HFFc6 (cell line): ENCODE data around the gene RPL22L1. TPM values are rescaled to one million over a fixed set of nuclear protein-coding genes. Genes with fewer than 3 reads are reported as not detected.
A peak's percentile ranks its signal among the peaks of the same experiment; 100 is the strongest.

ENCODE experiments used
- DNase-seq: peaks from one replicate; pipeline ENCODE4 v3.0.0-alpha.2; 2018
- H3K27ac Mint-ChIP-seq: 2 replicates; pipeline ENCODE4 v1.8.0; 2020; ENCODE audit warnings: mild to moderate bottlenecking, mixed read lengths
- H3K27me3 Mint-ChIP-seq: 2 replicates; pipeline ENCODE4 v1.8.0; 2021; ENCODE audit warnings: mild to moderate bottlenecking, moderate library complexity, mixed read lengths; ENCODE audit not compliant: insufficient read depth
- H3K36me3 Mint-ChIP-seq: 2 replicates; pipeline ENCODE4 v1.8.0; 2021; ENCODE audit warnings: low read depth, mixed read lengths
- H3K4me1 Mint-ChIP-seq: 2 replicates; pipeline ENCODE4 v1.8.0; 2020; ENCODE audit warnings: low read depth, mixed read lengths
- H3K4me3 Mint-ChIP-seq: 2 replicates; pipeline ENCODE4 v1.8.0; 2020; ENCODE audit warnings: mild to moderate bottlenecking, moderate library complexity, mixed read lengths
- H3K9me3 Mint-ChIP-seq: 2 replicates; pipeline ENCODE4 v1.8.0; 2020; ENCODE audit warnings: mild to moderate bottlenecking, mixed read lengths
- CTCF ChIP-seq: fragments of 200-600 bp; sonication (generic); IDR thresholded peaks from 2 replicates; pipeline ENCODE4 v1.5.0; 2021; ENCODE audit warnings: antibody characterized with exemption, mild to moderate bottlenecking
- total RNA-seq, 6 experiments: library from RNA; stranded (reverse); fragmentation: NEBNext Ultra II Directional; extraction: Animal tissue kit (Norgen Biotek cat#: 25700); gene quantifications; 2 replicates in 1 of 6; 3 replicates in 5 of 6; pipeline ENCODE4 v1.2.3, GENCODE V29; 2021

Gene RPL22L1
- total RNA-seq, 6 experiments from 2014 or later: 145 to 211 (median 166) TPM

- Mint-ChIP-seq H3K4me3 (no peak overlapping the region), H3K4me1 (peaks cover 42% of the 10 kb centered on the region), H3K27ac (no peak overlapping the region), H3K9me3 (peaks cover 26% of the 10 kb centered on the region), H3K36me3 (peaks cover 19% of the 10 kb centered on the region; the same call in 1 of the 2 replicates), H3K27me3 (peaks cover 9% of the 10 kb centered on the region)
- TF ChIP-seq CTCF: no peak
- DNase-seq: no peak
Measured at GRCh38 chr3:170910542-170910941, 40.5 kb upstream of the RPL22L1 start.

GRCh38 chr3:170909129-170909903 is 39.3 kb upstream of the RPL22L1 start:
- DNase-seq: peak; percentile 92
- TF ChIP-seq CTCF: no peak
- Mint-ChIP-seq H3K27me3 (peaks cover 9% of the 10 kb centered on the region), H3K4me1 (peaks cover 36% of the 10 kb centered on the region), H3K36me3 (peaks cover 21% of the 10 kb centered on the region; the same call in 1 of the 2 replicates), H3K9me3 (peaks cover 26% of the 10 kb centered on the region), H3K4me3 (peak overlapping the region; percentile 73), H3K27ac (peak overlapping the region; percentile 94)

DNA sequence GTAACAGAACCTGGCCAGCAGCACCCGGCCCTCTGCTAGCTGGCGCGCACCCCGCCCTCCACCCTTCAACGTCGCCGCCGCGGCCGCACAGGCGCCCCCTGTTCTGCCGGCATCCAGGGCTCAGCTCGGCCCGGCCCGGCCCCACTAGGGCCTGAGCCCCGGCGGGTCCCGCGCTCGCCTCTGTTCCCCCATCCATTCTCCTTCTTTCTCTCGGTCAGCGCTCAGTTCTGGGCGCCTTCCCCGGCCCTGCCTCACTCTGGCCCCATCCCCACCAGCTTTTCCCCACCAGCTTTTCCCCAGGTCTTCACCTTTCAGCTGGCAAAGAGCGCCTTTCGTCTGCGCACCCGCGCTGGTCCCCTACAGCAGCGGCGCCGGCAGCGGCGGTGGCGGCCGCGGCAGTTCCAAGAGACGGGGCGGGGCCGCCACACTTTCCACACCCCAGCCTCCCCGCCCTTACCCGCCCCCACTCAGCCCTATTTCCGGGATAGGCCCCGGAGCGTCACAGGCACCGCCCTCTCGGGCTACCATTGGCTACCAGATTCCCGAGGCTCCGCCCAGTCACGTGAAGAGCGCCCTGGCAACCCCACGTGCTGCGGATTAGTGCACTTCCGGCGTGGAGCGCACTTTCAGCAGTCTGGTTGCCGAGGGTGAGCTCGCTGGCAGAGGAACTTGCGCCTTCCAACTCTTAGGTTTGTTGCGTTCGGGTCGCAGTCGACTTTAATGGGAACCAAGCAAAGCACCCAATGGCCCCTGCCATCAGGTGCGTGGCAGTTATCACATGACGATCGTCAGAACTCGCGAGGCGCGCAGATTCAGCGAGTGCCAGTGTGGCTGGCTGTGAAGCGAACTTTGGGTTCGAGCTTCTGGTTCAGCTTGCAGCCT is 38.5 kb upstream of the RPL22L1 start, which contains the start of gene EIF5A2:
Gene EIF5A2 (minus strand): TSS at position 403 of the 882 bp plus-strand sequence. CDS start 831 bp downstream, outside the sequence.
- DNase-seq: peak; percentile 90
- peaks cover 9% of the 10 kb centered on the region for H3K27me3 Mint-ChIP-seq
- peaks cover 36% of the 10 kb centered on the region for H3K4me1 Mint-ChIP-seq
- peak within 1 kb of the TSS; percentile 95 for H3K4me3 Mint-ChIP-seq
- H3K27ac Mint-ChIP-seq: peak within 1 kb of the TSS; percentile 94
- peaks cover 26% of the 10 kb centered on the region for H3K9me3 Mint-ChIP-seq
- H3K36me3 Mint-ChIP-seq: peaks cover 21% of the 10 kb centered on the region; the same call in 1 of the 2 replicates
- TF ChIP-seq CTCF: peak; percentile 18; the same call in 1 of the 2 replicates

DNA sequence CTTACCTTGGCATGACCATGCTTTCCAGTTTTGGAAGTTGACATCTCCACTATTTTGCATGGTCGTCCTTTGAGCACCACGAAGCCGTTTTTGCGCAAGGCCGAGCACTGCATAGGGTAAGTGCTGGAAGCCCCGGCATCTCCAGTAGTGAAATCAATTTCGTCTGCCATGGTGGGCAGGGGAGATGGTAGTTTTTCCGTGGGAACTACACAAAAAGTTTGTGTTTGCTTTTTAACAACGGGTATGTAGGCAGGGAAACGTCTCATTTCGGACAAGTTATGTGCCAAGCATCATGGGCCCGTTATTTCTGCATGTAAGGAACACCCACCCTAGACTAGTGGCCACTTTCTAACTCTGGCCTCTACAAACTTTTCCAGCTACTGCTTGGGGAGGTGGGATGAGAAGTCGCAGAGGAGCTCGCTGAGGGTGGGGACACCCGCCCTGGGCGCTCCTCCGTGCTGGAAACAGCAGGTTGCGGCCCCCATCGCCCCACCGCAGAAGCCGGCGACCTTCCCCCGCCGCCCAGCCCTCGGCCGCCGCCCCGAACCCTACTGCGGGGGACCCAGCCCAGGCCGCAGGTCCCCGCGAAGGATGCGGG is 37.7 kb upstream of the RPL22L1 start:
- peak overlapping the region; percentile 36; the same call in 1 of the 2 replicates for H3K27ac Mint-ChIP-seq
- peaks cover 26% of the 10 kb centered on the region for H3K9me3 Mint-ChIP-seq
- H3K36me3 Mint-ChIP-seq: peaks cover 26% of the 10 kb centered on the region; the same call in 1 of the 2 replicates
- peaks cover 6% of the 10 kb centered on the region for H3K27me3 Mint-ChIP-seq
- H3K4me1 Mint-ChIP-seq: peaks cover 36% of the 10 kb centered on the region
- DNase-seq: peak; percentile 4
- H3K4me3 Mint-ChIP-seq: peak overlapping the region; percentile 95
- TF ChIP-seq CTCF: no peak

GRCh38 chr3:170905862-170906261 is 35.9 kb upstream of the RPL22L1 start:
- peaks cover 27% of the 10 kb centered on the region; the same call in 1 of the 2 replicates for H3K36me3 Mint-ChIP-seq
- H3K4me1 Mint-ChIP-seq: peaks cover 36% of the 10 kb centered on the region
- H3K27ac Mint-ChIP-seq: no peak overlapping the region
- no peaks in the 10 kb centered on the region; the same call in 1 of the 2 replicates for H3K27me3 Mint-ChIP-seq
- peaks cover 18% of the 10 kb centered on the region for H3K9me3 Mint-ChIP-seq
- H3K4me3 Mint-ChIP-seq: peak overlapping the region; percentile 42; the same call in 1 of the 2 replicates
- no peak for TF ChIP-seq CTCF
- no peak for DNase-seq
